MM.1S (cell line): ENCODE data around the gene SLC49A3.

ENCODE experiments used
- DNase-seq: peaks from one replicate; pipeline ENCODE4 v3.0.0-alpha.2; 2015
- H2AFZ ChIP-seq: fragments of 300-600 bp; sonication (generic); 2 replicates; pipeline ENCODE4 v1.6.0; 2016; ENCODE audit warnings: antibody characterized with exemption, low read length
- H3F3A ChIP-seq: fragments of 300-600 bp; sonication (generic); 2 replicates; pipeline ENCODE4 v1.6.1; 2016; ENCODE audit warnings: mild to moderate bottlenecking, antibody characterized with exemption, low read length, moderate library complexity, mixed read lengths; ENCODE audit not compliant: insufficient read depth
- H3K27ac ChIP-seq: fragments of 300-600 bp; sonication (generic); 2 replicates; pipeline ENCODE4 v1.5.1; 2016; ENCODE audit warnings: mild to moderate bottlenecking, low read length
- H3K27me3 ChIP-seq: fragments of 300-600 bp; sonication (generic); replicated peaks from 2 replicates; pipeline ENCODE4 v1.6.0; 2016; ENCODE audit warnings: low read length; ENCODE audit not compliant: insufficient read depth
- H3K36me3 ChIP-seq: fragments of 300-600 bp; sonication (generic); replicated peaks from 2 replicates; pipeline ENCODE4 v1.6.1; 2016; ENCODE audit warnings: mild to moderate bottlenecking, low read length, mixed read lengths; ENCODE audit not compliant: insufficient read depth
- H3K4me1 ChIP-seq: fragments of 300-600 bp; sonication (generic); 2 replicates; pipeline ENCODE4 v1.6.1; 2016; ENCODE audit warnings: low read length, mixed read lengths
- H3K4me2 ChIP-seq: fragments of 300-600 bp; sonication (generic); 2 replicates; pipeline ENCODE4 v1.6.0; 2016; ENCODE audit warnings: low read depth, low read length
- H3K4me3 ChIP-seq: fragments of 300-600 bp; sonication (generic); 2 replicates; pipeline ENCODE4 v1.5.1; 2016; ENCODE audit warnings: low read length, mixed read lengths
- H3K79me2 ChIP-seq: fragments of 300-600 bp; sonication (generic); 2 replicates; pipeline ENCODE4 v1.6.1; 2016; ENCODE audit warnings: mixed run types, low read length, mixed read lengths
- H3K9ac ChIP-seq: fragments of 300-600 bp; sonication (generic); 2 replicates; pipeline ENCODE4 v1.6.1; 2016; ENCODE audit warnings: low read length, mixed read lengths
- H3K9me2 ChIP-seq: fragments of 300-600 bp; sonication (generic); replicated peaks from 2 replicates; pipeline ENCODE4 v1.6.1; 2016; ENCODE audit warnings: mild to moderate bottlenecking, low read length, mixed read lengths; ENCODE audit not compliant: insufficient read depth
- H3K9me3 ChIP-seq: fragments of 300-600 bp; sonication (generic); replicated peaks from 2 replicates; pipeline ENCODE4 v1.6.1; 2016; ENCODE audit warnings: mild to moderate bottlenecking, low read length, mixed read lengths; ENCODE audit not compliant: insufficient read depth
- H4K20me1 ChIP-seq: fragments of 300-600 bp; sonication (generic); 2 replicates; pipeline ENCODE4 v1.6.1; 2016; ENCODE audit warnings: mild to moderate bottlenecking, low read length, moderate library complexity, mixed read lengths; ENCODE audit not compliant: insufficient read depth
- CTCF ChIP-seq: fragments of 300-600 bp; sonication (generic); IDR thresholded peaks from 2 replicates; pipeline ENCODE4 v1.5.1; 2016; ENCODE audit warnings: antibody characterized with exemption, low read length, mixed read lengths
- EZH2 ChIP-seq: fragments of 300-600 bp; sonication (generic); optimal IDR thresholded peaks from 2 replicates; pipeline ENCODE3; 2017; ENCODE audit warnings: low read depth, mild to moderate bottlenecking, antibody characterized with exemption, low read length, mixed read lengths
- EZH2phosphoT487 ChIP-seq: fragments of 300-600 bp; sonication (generic); IDR thresholded peaks from 2 replicates; pipeline ENCODE4 v1.6.1; 2018; ENCODE audit warnings: antibody characterized with exemption, low read length

The SLC49A3 gene

GRCh38 chr4:710116-710515, 21.2 kb upstream of the SLC49A3 start:
- Histone ChIP-seq H3K9ac (no peak overlapping the region), H2AFZ (no peak overlapping the region), H4K20me1 (no peaks in the 10 kb centered on the region), H3K9me3 (no peaks in the 10 kb centered on the region), H3K4me3 (no peak overlapping the region), H3F3A (no peaks in the 10 kb centered on the region), H3K27ac (no peak overlapping the region), H3K36me3 (no peaks in the 10 kb centered on the region), H3K4me1 (no peaks in the 10 kb centered on the region), H3K27me3 (no peaks in the 10 kb centered on the region), H3K4me2 (no peak overlapping the region), H3K9me2 (no peaks in the 10 kb centered on the region), H3K79me2 (no peaks in the 10 kb centered on the region)
- TF ChIP-seq EZH2, result no peak
- no peak for TF ChIP-seq EZH2phosphoT487
- no peak for TF ChIP-seq CTCF
- no peak for DNase-seq

GRCh38 chr4:709348-709747, 20.4 kb upstream of the SLC49A3 start:
- Histone ChIP-seq H3K36me3 (no peaks in the 10 kb centered on the region), H3K9ac (no peak overlapping the region), H3K27ac (no peak overlapping the region), H3F3A (no peaks in the 10 kb centered on the region), H3K4me1 (no peaks in the 10 kb centered on the region), H3K4me3 (no peak overlapping the region), H4K20me1 (no peaks in the 10 kb centered on the region), H2AFZ (no peak overlapping the region), H3K79me2 (no peaks in the 10 kb centered on the region), H3K4me2 (no peak overlapping the region), H3K9me2 (no peaks in the 10 kb centered on the region), H3K27me3 (no peaks in the 10 kb centered on the region), H3K9me3 (no peaks in the 10 kb centered on the region)
- DNase-seq, result no peak
- TF ChIP-seq EZH2phosphoT487, result no peak

GRCh38 chr4:708631-708933, 19.6 kb upstream of the SLC49A3 start:
- Histone ChIP-seq H3K9ac (no peak overlapping the region), H3K27me3 (no peaks in the 10 kb centered on the region), H3K36me3 (no peaks in the 10 kb centered on the region), H3K27ac (no peak overlapping the region), H3K4me3 (no peak overlapping the region), H3F3A (no peaks in the 10 kb centered on the region), H3K4me1 (no peaks in the 10 kb centered on the region), H2AFZ (no peak overlapping the region), H4K20me1 (no peaks in the 10 kb centered on the region), H3K9me2 (no peaks in the 10 kb centered on the region), H3K9me3 (no peaks in the 10 kb centered on the region), H3K79me2 (no peaks in the 10 kb centered on the region), H3K4me2 (no peak overlapping the region)
- no peak for DNase-seq
- TF ChIP-seq EZH2phosphoT487 (no peak), EZH2 (no peak), CTCF (no peak)

GRCh38 chr4:707929-708630, 19.1 kb upstream of the SLC49A3 start:
- no peaks in the 10 kb centered on the region for H3K9me2 ChIP-seq
- no peaks in the 10 kb centered on the region for H3F3A ChIP-seq
- no peak overlapping the region for H3K9ac ChIP-seq
- TF ChIP-seq CTCF, result no peak
- no peak for TF ChIP-seq EZH2phosphoT487
- H3K36me3 ChIP-seq, result no peaks in the 10 kb centered on the region
- no peak overlapping the region for H3K4me2 ChIP-seq
- no peak overlapping the region for H3K4me3 ChIP-seq
- H3K9me3 ChIP-seq, result no peaks in the 10 kb centered on the region
- no peak for DNase-seq
- H3K27ac ChIP-seq, result no peak overlapping the region
- no peaks in the 10 kb centered on the region for H3K4me1 ChIP-seq
- H3K27me3 ChIP-seq, result no peaks in the 10 kb centered on the region
- no peaks in the 10 kb centered on the region for H3K79me2 ChIP-seq
- no peaks in the 10 kb centered on the region for H4K20me1 ChIP-seq
- no peak overlapping the region for H2AFZ ChIP-seq
